HepG2 (cell line): ENCODE results near the gene PSEN1. TPM values are rescaled to one million over a fixed set of nuclear protein-coding genes. Genes with fewer than 3 reads are reported as not detected.
"Not testable (repeated sequence)": the region's sequence is repeated elsewhere in the genome, so short reads cannot be mapped to it uniquely, and the experiment has no call there.

Source experiments
- ATAC-seq: fragments of 200-7000 bp; cut with Tn5 transposase; 3 replicates; pipeline ENCODE4 v1.9.1; 2020; ENCODE audit warnings: mild to moderate bottlenecking, moderate library complexity
- BruUV-seq: library from RNA; stranded (reverse); fragments of 400-500 nt; replicated peaks from 2 replicates; lab custom pipeline; 2021; lab: Mats Ljungman, UMichigan
- CTCF ChIA-PET: fragments of 300-600 bp; formaldehyde crosslinking; extraction: SDS; loops from one replicate; lab custom pipeline; 2021; ENCODE audit warnings: low total read pairs, inconsistent platforms, low intra/inter-chr PET ratio; lab: Yijun Ruan, JAX
- POLR2A ChIA-PET: fragments of 350-600 bp; sonication (Branson Sonifier 250); formaldehyde crosslinking; loops from one replicate; lab custom pipeline; 2020; ENCODE audit warnings: antibody characterized with exemption, inconsistent platforms; lab: Yijun Ruan, JAX
- DNase-seq: peaks from one replicate; pipeline ENCODE4 v3.0.0-alpha.2; 2015; ENCODE audit warnings: low spot score
- FAIRE-seq: peaks from 3 replicates; lab custom pipeline; 2011; peaks lifted over from hg19 to GRCh38; lab: Jason Lieb, UNC
- H2AFZ ChIP-seq: one replicate; pipeline ENCODE4 v1.6.1; 2011; ENCODE audit warnings: low read length, inconsistent platforms
- H3K27ac ChIP-seq: fragments of 300-600 bp; 3 replicates; pipeline ENCODE4 v1.8.0; 2011; ENCODE audit warnings: mixed run types, mild to moderate bottlenecking, mixed read lengths, low read length, inconsistent platforms; ENCODE audit not compliant: insufficient read depth; ENCODE audit errors: extremely low read length
- H3K27me3 ChIP-seq, 2 experiments: fragments of 200-600 bp in 1 of 2; 2 replicates in 1 of 2; 3 replicates in 1 of 2; pipeline versions ENCODE4 v1.6.0 to v1.8.0; 2011; ENCODE audit warnings: low read length in 2 of 2, mild to moderate bottlenecking in 2 of 2, moderate library complexity in 2 of 2, inconsistent platforms in 1 of 2; ENCODE audit not compliant: insufficient read depth in 2 of 2, control insufficient read depth in 1 of 2
- H3K36me3 ChIP-seq, 2 experiments: fragments of 200-600 bp in 1 of 2; replicated peaks in 1 of 2; 2 replicates in 1 of 2; 3 replicates in 1 of 2; pipeline versions ENCODE4 v1.5.1 to v1.8.0; 2011; ENCODE audit warnings: low read length in 2 of 2, inconsistent platforms in 1 of 2; ENCODE audit not compliant: insufficient read depth in 2 of 2, control insufficient read depth in 1 of 2
- H3K4me1 ChIP-seq: 2 replicates; pipeline ENCODE4 v1.5.1; 2012; ENCODE audit warnings: low read length, inconsistent platforms; ENCODE audit not compliant: insufficient read depth
- H3K4me2 ChIP-seq: 2 replicates; pipeline ENCODE4 v1.6.0; 2011; ENCODE audit warnings: low read depth, low read length, inconsistent platforms
- H3K4me3 ChIP-seq, 3 experiments: fragments of 200-600 bp in 1 of 3; sonication (generic), shearing (Covaris generic) in 1 of 3; replicated peaks in 1 of 3; 2 replicates each; pipeline ENCODE4 v1.5.1; 2011 to 2016; ENCODE audit warnings: low read length in 3 of 3, inconsistent platforms in 2 of 3, low read depth in 2 of 3, mild to moderate bottlenecking in 2 of 3, control low read depth in 1 of 3, mixed read lengths in 1 of 3; ENCODE audit not compliant: insufficient read depth in 1 of 3
- H3K79me2 ChIP-seq: one replicate; pipeline ENCODE4 v1.6.1; 2011; ENCODE audit warnings: low read length, inconsistent platforms; ENCODE audit not compliant: insufficient read depth
- H3K9ac ChIP-seq: 2 replicates; pipeline ENCODE4 v1.6.0; 2011; ENCODE audit warnings: mild to moderate bottlenecking, low read depth, low read length, inconsistent platforms; ENCODE audit not compliant: insufficient read depth
- H3K9me3 ChIP-seq: 2 replicates; pipeline ENCODE4 v1.5.1; 2012; ENCODE audit warnings: mild to moderate bottlenecking, low read length
- H4K20me1 ChIP-seq: 2 replicates; pipeline ENCODE4 v1.6.0; 2011; ENCODE audit warnings: inconsistent platforms, mild to moderate bottlenecking, low read length, moderate library complexity; ENCODE audit not compliant: insufficient read depth
- HNRNPLL ChIP-seq: fragments of 200-400 bp; formaldehyde crosslinking; IDR thresholded peaks from 2 replicates; pipeline ENCODE4 v1.6.1; 2017; ENCODE audit warnings: mild to moderate bottlenecking, low read depth, low read length; ENCODE audit not compliant: poor library complexity, severe bottlenecking
- KAT7 ChIP-seq: IDR thresholded peaks from 2 replicates; pipeline ENCODE4 v1.6.1; 2018; ENCODE audit warnings: borderline replicate concordance, missing compliant biosample characterization
- NFIC ChIP-seq: IDR thresholded peaks from 2 replicates; pipeline ENCODE4 v1.6.1; 2012; ENCODE audit warnings: mild to moderate bottlenecking, low read length, inconsistent platforms
- PRDM10 ChIP-seq: sonication (generic); formaldehyde crosslinking; IDR thresholded peaks from 2 replicates; pipeline ENCODE4 v1.4.0; 2020; ENCODE audit warnings: low read depth, missing genetic modification reagents
- ZNF10 ChIP-seq: sonication (generic); formaldehyde crosslinking; IDR thresholded peaks from 2 replicates; pipeline ENCODE4 v1.4.0; 2020; ENCODE audit warnings: mild to moderate bottlenecking, low read depth, missing genetic modification reagents, borderline replicate concordance
- ZNF598 ChIP-seq: sonication (generic); formaldehyde crosslinking; IDR thresholded peaks from 2 replicates; pipeline ENCODE4 v1.5.1; 2020; ENCODE audit warnings: mild to moderate bottlenecking, missing genetic modification reagents, borderline replicate concordance
- WGBS: methylation state at CpG from one replicate; pipeline ENCODE4 v1.1.6; 2017; ENCODE audit warnings: low lambda C conversion rate; 5-methylcytosine and 5-hydroxymethylcytosine counted together
- in situ Hi-C: cut with HindIII; loops from 2 replicates; pipeline ENCODE4 v1.10.0; 2017; ENCODE audit warnings: low pct_unique_long_range_greater_than_20kb; ENCODE audit not compliant: extremely low pct_ligation_motif_present
- intact Hi-C: fragments of 100-400 bp; cut with micrococcal nuclease; formaldehyde crosslinking; loops from one replicate; pipeline ENCODE4 v1.10.0; 2022; ENCODE audit not compliant: unreplicated experiment
- polyA plus RNA-seq, 8 experiments: library from polyadenylated mRNA; depleted of rRNA in 3 of 8; stranded (reverse) in 7 of 8; unstranded in 1 of 8; fragments of >200 nt; fragmentation: Illumina TruSeq in 4 of 8; extraction: Trizol in 4 of 8; gene quantifications; 2 replicates each; pipeline versions ENCODE4 v1.2.1 to v1.2.3, GENCODE V29; 2011 to 2016; ENCODE audit warnings: low read depth in 4 of 8, missing spikeins in 1 of 8, mixed read lengths in 1 of 8; ENCODE audit not compliant: insufficient read depth in 1 of 8
- total RNA-seq, 5 experiments: library from RNA; depleted of rRNA; stranded (reverse); fragments of >200 nt; fragmentation: Illumina TruSeq; extraction: Trizol; gene quantifications; 2 replicates each; pipeline ENCODE4 v1.2.3, GENCODE V29; 2016; ENCODE audit warnings: low read depth in 1 of 5
- TF ChIP-seq, protein P1 (sequence below): sonication (generic); formaldehyde crosslinking; IDR thresholded peaks from 2 replicates; pipeline ENCODE4 v1.4.0; 2020; ENCODE audit warnings: missing genetic modification reagents

Gene PSEN1
- total and polyA plus RNA-seq, 2 of the 13 experiments (the other 11 are each of a cell fraction or from before 2014, with no cell fraction given): 12.5 to 26.6 TPM

- Histone ChIP-seq H3K27me3 (no peaks in the 10 kb centered on the region), H3K9me3 (no peaks in the 10 kb centered on the region), H3K9ac (no peak overlapping the region), H2AFZ (no peak overlapping the region), H3K27ac (no peak overlapping the region), H3K4me1 (no peaks in the 10 kb centered on the region), H3K36me3 (peaks cover 9 to 37% of the 10 kb centered on the region in 2 experiments; a peak in 4 of 5 replicates), H4K20me1 (no peaks in the 10 kb centered on the region), H3K4me3 (no peak overlapping the region), H3K4me2 (no peak overlapping the region), H3K79me2 (no peaks in the 10 kb centered on the region)
- CTCF ChIA-PET: no interaction called here
- intact Hi-C loops (no loop called here), in situ Hi-C loops (loop anchor here (10.0 kb wide), 1 partner anchor 296 kb away; no protein-coding TSS in a partner anchor)
- POLR2A ChIA-PET: no interaction called here
- no peak for ATAC-seq
- no peak for DNase-seq
- FAIRE-seq: no peak
- TF ChIP-seq KAT7 (CRISPR knock-in tag): no peak
- TF ChIP-seq NFIC: no peak
- TF ChIP-seq ZNF10 (CRISPR knock-in tag): no peak
- no peak for TF ChIP-seq PRDM10 (CRISPR knock-in tag)
- TF ChIP-seq, protein P1, sequence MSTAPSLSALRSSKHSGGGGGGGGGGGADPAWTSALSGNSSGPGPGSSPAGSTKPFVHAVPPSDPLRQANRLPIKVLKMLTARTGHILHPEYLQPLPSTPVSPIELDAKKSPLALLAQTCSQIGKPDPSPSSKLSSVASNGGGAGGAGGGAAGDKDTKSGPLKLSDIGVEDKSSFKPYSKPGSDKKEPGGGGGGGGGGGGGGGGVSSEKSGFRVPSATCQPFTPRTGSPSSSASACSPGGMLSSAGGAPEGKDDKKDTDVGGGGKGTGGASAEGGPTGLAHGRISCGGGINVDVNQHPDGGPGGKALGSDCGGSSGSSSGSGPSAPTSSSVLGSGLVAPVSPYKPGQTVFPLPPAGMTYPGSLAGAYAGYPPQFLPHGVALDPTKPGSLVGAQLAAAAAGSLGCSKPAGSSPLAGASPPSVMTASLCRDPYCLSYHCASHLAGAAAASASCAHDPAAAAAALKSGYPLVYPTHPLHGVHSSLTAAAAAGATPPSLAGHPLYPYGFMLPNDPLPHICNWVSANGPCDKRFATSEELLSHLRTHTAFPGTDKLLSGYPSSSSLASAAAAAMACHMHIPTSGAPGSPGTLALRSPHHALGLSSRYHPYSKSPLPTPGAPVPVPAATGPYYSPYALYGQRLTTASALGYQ (CRISPR knock-in tag): no peak
- no peak for TF ChIP-seq ZNF598 (CRISPR knock-in tag)
- TF ChIP-seq HNRNPLL: no peak
- over 99% methylated on average over 14 of the region's 14 CpGs for WGBS
- no TSS peak for BruUV-seq
Measured at GRCh38 chr14:73168691-73169090, 32.4 kb downstream of the PSEN1 start.

DNA sequence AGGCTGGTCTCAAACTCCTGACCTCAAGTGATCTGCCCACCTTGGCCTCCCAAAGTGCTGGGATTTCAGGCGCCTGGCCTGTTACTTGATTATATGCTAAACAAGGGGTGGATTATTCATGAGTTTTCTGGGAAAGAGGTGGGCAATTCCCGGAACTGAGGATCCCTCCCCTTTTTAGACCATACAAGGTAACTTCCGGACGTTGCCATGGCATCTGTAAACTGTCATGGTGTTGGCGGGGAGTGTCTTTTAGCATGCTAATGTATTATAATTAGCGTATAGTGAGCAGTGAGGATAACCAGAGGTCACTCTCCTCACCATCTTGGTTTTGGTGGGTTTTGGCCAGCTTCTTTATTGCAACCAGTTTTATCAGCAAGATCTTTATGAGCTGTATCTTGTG is 33.5 kb downstream of the PSEN1 start:
- H3K79me2 ChIP-seq, POLR2A ChIA-PET, H3K27ac ChIP-seq, H3K4me3 ChIP-seq, DNase-seq, H3K4me2 ChIP-seq, H2AFZ ChIP-seq, intact Hi-C loops, ATAC-seq, H3K4me1 ChIP-seq, H3K27me3 ChIP-seq, CTCF ChIA-PET, H3K9ac ChIP-seq, H4K20me1 ChIP-seq, FAIRE-seq, BruUV-seq, H3K9me3 ChIP-seq: not testable (repeated sequence)
- in situ Hi-C loops: loop anchor here (10.0 kb wide), 1 partner anchor 295 kb away; no protein-coding TSS in a partner anchor
- peaks cover 11 to 42% of the 10 kb centered on the region in 2 experiments for H3K36me3 ChIP-seq
- 95% methylated on average over 6 of the region's 6 CpGs for WGBS
